Endothelial cell of umbilical vein (primary cell): ENCODE results near the gene GDPD3. TPM values are rescaled to one million over a fixed set of nuclear protein-coding genes. Genes with fewer than 3 reads are reported as not detected.

Experiments
- BruUV-seq: library from RNA; stranded (reverse); fragments of 400-500 nt; replicated peaks from 2 replicates; lab custom pipeline; 2021; lab: Mats Ljungman, UMichigan
- CTCF ChIA-PET: fragments of 300-600, 350-600 bp; sonication (Branson Sonifier 250); formaldehyde crosslinking; loops from one replicate; lab custom pipeline; 2021; ENCODE audit warnings: antibody characterized with exemption, inconsistent platforms; lab: Charles Lee
- POLR2A ChIA-PET: fragments of 300-600, 350-600 bp; sonication (Branson Sonifier 250); formaldehyde crosslinking; loops from one replicate; lab custom pipeline; 2021; ENCODE audit warnings: antibody characterized with exemption, inconsistent platforms; lab: Charles Lee
- DNase-seq: peaks from one replicate; pipeline ENCODE4 v3.0.0-alpha.2; 2011; ENCODE audit warnings: low read depth, low spot score
- FAIRE-seq: peaks from 2 replicates; lab custom pipeline; 2011; peaks lifted over from hg19 to GRCh38; lab: Jason Lieb, UNC
- H2AFZ ChIP-seq: 2 replicates; pipeline ENCODE4 v1.6.0; 2012; ENCODE audit warnings: low read depth, low read length, control low read depth, inconsistent platforms
- H3K27ac ChIP-seq: 2 replicates; pipeline ENCODE4 v1.5.1; 2011; ENCODE audit warnings: low read depth, mild to moderate bottlenecking, control low read depth, low read length, moderate library complexity; ENCODE audit not compliant: insufficient read depth
- H3K27me3 ChIP-seq, 2 experiments: 2 replicates each; pipeline versions ENCODE4 v1.6.0 to v1.6.1; 2011; ENCODE audit warnings: low read length in 2 of 2, mixed read lengths in 1 of 2; ENCODE audit not compliant: control insufficient read depth in 2 of 2, insufficient read depth in 2 of 2
- H3K36me3 ChIP-seq, 2 experiments: 2 replicates in 1 of 2; 3 replicates in 1 of 2; pipeline ENCODE4 v1.5.1; 2011; ENCODE audit warnings: low read length in 2 of 2, mild to moderate bottlenecking in 1 of 2, moderate library complexity in 1 of 2; ENCODE audit not compliant: control insufficient read depth in 2 of 2, insufficient read depth in 2 of 2; ENCODE audit errors: extremely low read depth in 1 of 2
- H3K4me1 ChIP-seq: 3 replicates; pipeline ENCODE4 v1.5.1; 2011; ENCODE audit warnings: mild to moderate bottlenecking, low read length; ENCODE audit not compliant: control insufficient read depth, insufficient read depth; ENCODE audit errors: extremely low read depth
- H3K4me2 ChIP-seq: 2 replicates; pipeline ENCODE4 v1.6.1; 2011; ENCODE audit warnings: low read length, control low read depth, mixed read lengths; ENCODE audit not compliant: insufficient read depth
- H3K4me3 ChIP-seq, 3 experiments: fragments of 200-600 bp in 1 of 3; sonication (generic), shearing (Covaris generic) in 1 of 3; replicated peaks in 1 of 3; 2 replicates each; pipeline ENCODE4 v1.5.1; 2011 to 2016; ENCODE audit warnings: control low read depth in 3 of 3, low read length in 3 of 3, mild to moderate bottlenecking in 2 of 3, inconsistent platforms in 1 of 3, low read depth in 1 of 3, moderate library complexity in 1 of 3; ENCODE audit not compliant: insufficient read depth in 1 of 3
- H3K79me2 ChIP-seq: 2 replicates; pipeline ENCODE4 v1.6.0; 2012; ENCODE audit warnings: low read length, inconsistent platforms; ENCODE audit not compliant: control insufficient read depth, insufficient read depth
- H3K9ac ChIP-seq: replicated peaks from 2 replicates; pipeline ENCODE3; 2011; ENCODE audit warnings: low read length, control low read depth; ENCODE audit not compliant: insufficient read depth; ENCODE audit errors: extremely low read depth
- H3K9me1 ChIP-seq: replicated peaks from 3 replicates; pipeline ENCODE4 v1.6.0; 2011; ENCODE audit warnings: mild to moderate bottlenecking, low read length; ENCODE audit not compliant: control insufficient read depth, insufficient read depth; ENCODE audit errors: extremely low read depth
- H3K9me3 ChIP-seq: replicated peaks from 2 replicates; pipeline ENCODE4 v1.5.1; 2012; ENCODE audit warnings: low read length, inconsistent platforms; ENCODE audit not compliant: control insufficient read depth, insufficient read depth
- H4K20me1 ChIP-seq: replicated peaks from 2 replicates; pipeline ENCODE3; 2011; ENCODE audit warnings: mild to moderate bottlenecking, low read length; ENCODE audit not compliant: control insufficient read depth, insufficient read depth; ENCODE audit errors: extremely low read depth
- EZH2 ChIP-seq: IDR thresholded peaks from 2 replicates; pipeline ENCODE4 v1.6.1; 2012; ENCODE audit warnings: borderline replicate concordance, low read depth, mild to moderate bottlenecking, moderate library complexity, low read length, inconsistent platforms; ENCODE audit not compliant: severe bottlenecking
- FOS ChIP-seq: IDR thresholded peaks from 2 replicates; pipeline ENCODE4 v1.6.1; 2011; ENCODE audit warnings: mild to moderate bottlenecking, low read length, moderate library complexity, borderline replicate concordance; ENCODE audit not compliant: insufficient read depth
- MYC ChIP-seq: IDR thresholded peaks from one replicate; pipeline ENCODE4 v1.6.1; 2011; ENCODE audit warnings: mild to moderate bottlenecking, low read depth, low read length
- dilution Hi-C: fragments of 300-500 bp; cut with MboI; formaldehyde crosslinking; loops from one replicate; pipeline ENCODE4 v1.15.0; 2019; ENCODE audit warnings: low sequenced_read_pairs; ENCODE audit not compliant: extremely low pct_ligation_motif_present
- intact Hi-C: fragments of 100-400 bp; cut with micrococcal nuclease; formaldehyde crosslinking; loops from one replicate; pipeline ENCODE4 v1.10.0; 2022
- polyA plus RNA-seq, 4 experiments: library from polyadenylated mRNA; depleted of rRNA in 3 of 4; stranded (reverse) in 3 of 4; unstranded in 1 of 4; fragments of >200 nt; gene quantifications; 2 replicates each; pipeline versions ENCODE4 v1.2.1 to v1.2.3, GENCODE V29; 2011 to 2012; ENCODE audit warnings: missing spikeins in 1 of 4
- total RNA-seq: library from RNA; stranded (reverse); gene quantifications from 2 replicates; pipeline ENCODE4 v1.2.3, GENCODE V29; 2021
- TF ChIP-seq, protein P1 (sequence below), 2 donors: IDR thresholded peaks; 1 replicate in 1 of 2; 2 replicates in 1 of 2; pipeline ENCODE4 v1.5.1; 2011; ENCODE audit warnings: low read length in 2 of 2, mild to moderate bottlenecking in 2 of 2, moderate library complexity in 2 of 2, control low read depth in 1 of 2, inconsistent platforms in 1 of 2, low read depth in 1 of 2; ENCODE audit not compliant: insufficient read depth in 1 of 2; ENCODE audit errors: extremely low read depth in 1 of 2

Gene GDPD3
- total and polyA plus RNA-seq, 2 donors (not counting 3 experiments of a cell fraction or from before 2014, with no cell fraction given): 8.0 to 18.6 TPM

DNA sequence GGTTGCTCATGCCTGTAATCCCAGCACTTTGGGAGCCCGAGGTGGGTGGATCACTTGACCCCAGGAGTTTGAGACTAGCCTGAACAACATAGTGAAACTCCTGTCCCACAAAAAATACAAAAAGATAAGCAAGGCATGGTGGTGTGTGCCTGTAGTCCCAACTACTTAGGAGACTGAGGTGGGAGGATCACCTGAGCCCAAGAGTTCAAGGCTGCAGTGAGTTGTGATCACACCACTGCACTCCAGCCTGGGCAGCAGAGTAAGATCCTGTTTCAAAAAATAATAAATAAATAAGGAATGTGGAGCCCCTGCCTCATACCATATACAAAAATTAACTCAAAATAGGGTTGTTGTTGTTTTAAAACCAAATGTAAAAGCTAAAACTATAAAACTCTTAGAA is 43.9 kb upstream of the GDPD3 start:
- H3K79me2 ChIP-seq: no peaks in the 10 kb centered on the region
- H3K4me3 ChIP-seq: no peak overlapping the region
- DNase-seq (no peak), FAIRE-seq (no peak)
- ChIA-PET CTCF (interaction anchor here (0.6 to 1.7 kb wide), 2 partner anchors 24 to 45 kb away, joined by 3 to 4 read pairs; no protein-coding TSS in a partner anchor), POLR2A (no interaction called here)
- H3K4me1 ChIP-seq: no peaks in the 10 kb centered on the region
- H3K9ac ChIP-seq: no peak overlapping the region
- no peaks in the 10 kb centered on the region for H3K9me1 ChIP-seq
- no peaks in the 10 kb centered on the region for H3K36me3 ChIP-seq
- dilution Hi-C loops: no loop called here
- no peak for TF ChIP-seq MYC
- H4K20me1 ChIP-seq: no peaks in the 10 kb centered on the region
- no peak overlapping the region for H2AFZ ChIP-seq
- no peak overlapping the region for H3K4me2 ChIP-seq
- H3K9me3 ChIP-seq: no peaks in the 10 kb centered on the region
- intact Hi-C loops: no loop called here
- BruUV-seq: no TSS peak
- H3K27me3 ChIP-seq: no peaks in the 10 kb centered on the region
- no peak overlapping the region for H3K27ac ChIP-seq

DNA sequence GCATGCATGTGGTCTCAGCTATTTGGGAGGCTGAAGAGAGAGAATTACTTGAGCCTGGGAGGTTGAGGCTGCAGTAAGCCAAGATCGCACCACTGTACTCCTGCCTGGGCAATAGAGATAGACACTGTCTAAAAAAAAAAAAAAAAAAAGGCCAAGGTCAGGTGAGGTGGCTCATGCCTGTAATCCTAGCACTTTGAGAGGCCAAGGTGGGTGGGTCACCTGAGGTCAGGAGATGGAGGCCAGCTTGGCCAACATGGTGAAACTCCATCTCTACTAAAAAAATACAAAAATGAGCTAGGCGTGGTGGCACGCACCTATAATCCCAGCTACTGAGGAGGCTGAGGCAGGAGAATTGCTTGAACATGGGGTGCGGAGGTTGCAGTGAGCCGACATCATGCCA is 41.9 kb upstream of the GDPD3 start:
- dilution Hi-C loops: no loop called here
- H3K4me2 ChIP-seq: no peak overlapping the region
- intact Hi-C loops: no loop called here
- no peak overlapping the region for H2AFZ ChIP-seq
- no peak for DNase-seq
- no peaks in the 10 kb centered on the region for H3K9me1 ChIP-seq
- no peaks in the 10 kb centered on the region for H3K79me2 ChIP-seq
- ChIA-PET POLR2A (no interaction called here), CTCF (interaction anchor here (0.9 kb wide), 1 partner anchor 18 kb away, joined by 3 read pairs; no protein-coding TSS in a partner anchor)
- no peaks in the 10 kb centered on the region for H4K20me1 ChIP-seq
- BruUV-seq: no TSS peak
- FAIRE-seq: no peak
- no peak overlapping the region for H3K27ac ChIP-seq
- no peaks in the 10 kb centered on the region for H3K27me3 ChIP-seq
- no peak for TF ChIP-seq EZH2
- no peak for TF ChIP-seq FOS
- TF ChIP-seq, protein P1, sequence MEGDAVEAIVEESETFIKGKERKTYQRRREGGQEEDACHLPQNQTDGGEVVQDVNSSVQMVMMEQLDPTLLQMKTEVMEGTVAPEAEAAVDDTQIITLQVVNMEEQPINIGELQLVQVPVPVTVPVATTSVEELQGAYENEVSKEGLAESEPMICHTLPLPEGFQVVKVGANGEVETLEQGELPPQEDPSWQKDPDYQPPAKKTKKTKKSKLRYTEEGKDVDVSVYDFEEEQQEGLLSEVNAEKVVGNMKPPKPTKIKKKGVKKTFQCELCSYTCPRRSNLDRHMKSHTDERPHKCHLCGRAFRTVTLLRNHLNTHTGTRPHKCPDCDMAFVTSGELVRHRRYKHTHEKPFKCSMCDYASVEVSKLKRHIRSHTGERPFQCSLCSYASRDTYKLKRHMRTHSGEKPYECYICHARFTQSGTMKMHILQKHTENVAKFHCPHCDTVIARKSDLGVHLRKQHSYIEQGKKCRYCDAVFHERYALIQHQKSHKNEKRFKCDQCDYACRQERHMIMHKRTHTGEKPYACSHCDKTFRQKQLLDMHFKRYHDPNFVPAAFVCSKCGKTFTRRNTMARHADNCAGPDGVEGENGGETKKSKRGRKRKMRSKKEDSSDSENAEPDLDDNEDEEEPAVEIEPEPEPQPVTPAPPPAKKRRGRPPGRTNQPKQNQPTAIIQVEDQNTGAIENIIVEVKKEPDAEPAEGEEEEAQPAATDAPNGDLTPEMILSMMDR (IDR thresholded peaks at IDR 0.05; ENCODE audit: extremely low read depth in 1 of 2, insufficient read depth in 1 of 2, low read depth in 1 of 2, low read length in 2 of 2): no peak
- no peak overlapping the region for H3K9ac ChIP-seq
- H3K36me3 ChIP-seq: no peaks in the 10 kb centered on the region
- H3K4me3 ChIP-seq: no peak overlapping the region
- no peaks in the 10 kb centered on the region for H3K4me1 ChIP-seq
- no peaks in the 10 kb centered on the region for H3K9me3 ChIP-seq
